K562 (cell line): ENCODE data around the gene ARMC8.

Experiments
- ARHGAP35 ChIP-seq: fragments of 450-650 bp; IDR thresholded peaks from 2 replicates; pipeline ENCODE4 v1.6.1; 2018; ENCODE audit not compliant: partially characterized antibody
- BRCA1 ChIP-seq, 2 experiments: fragments of 450-650 bp in 1 of 2; sonication (generic) in 1 of 2; formaldehyde crosslinking in 1 of 2; IDR thresholded peaks; 2 replicates each; pipeline versions ENCODE4 v1.5.0 to v1.6.1; 2017 to 2020; ENCODE audit warnings: mild to moderate bottlenecking in 1 of 2, missing genetic modification reagents in 1 of 2
- ESRRA ChIP-seq: fragments of 450-650 bp; IDR thresholded peaks from 2 replicates; pipeline ENCODE4 v1.6.1; 2014; ENCODE audit warnings: low read depth, mild to moderate bottlenecking, moderate library complexity, borderline replicate concordance
- MBD2 ChIP-seq: sonication (generic); IDR thresholded peaks from 2 replicates; pipeline ENCODE4 v1.6.1; 2016; ENCODE audit warnings: low read depth, borderline replicate concordance
- PCBP1 ChIP-seq: fragments of 200-400 bp; formaldehyde crosslinking; IDR thresholded peaks from 2 replicates; pipeline ENCODE4 v1.6.1; 2018; ENCODE audit warnings: mild to moderate bottlenecking, low read depth, low read length; ENCODE audit not compliant: poor library complexity, severe bottlenecking
- PHB ChIP-seq: fragments of 250-450 bp; sonication (Bioruptor Pico); IDR thresholded peaks from 2 replicates; pipeline ENCODE4 v1.5.0; 2021
- ZNF184 ChIP-seq: sonication (generic); formaldehyde crosslinking; IDR thresholded peaks from 2 replicates; pipeline ENCODE4 v1.5.0; 2020; ENCODE audit warnings: missing genetic modification reagents
- TF ChIP-seq, protein P1 (sequence below): sonication (generic); formaldehyde crosslinking; IDR thresholded peaks from 2 replicates; pipeline ENCODE4 v1.8.0; 2022; ENCODE audit warnings: mild to moderate bottlenecking, missing genetic modification reagents
- TF ChIP-seq, protein P2 (sequence below): sonication (generic); formaldehyde crosslinking; IDR thresholded peaks from 2 replicates; pipeline ENCODE4 v1.8.1; 2022; ENCODE audit warnings: missing genetic modification reagents
- TF ChIP-seq, protein P3 (sequence below): fragments of 250-450 bp; sonication (Bioruptor Pico); IDR thresholded peaks from 2 replicates; pipeline ENCODE4 v1.6.1; 2021; ENCODE audit warnings: mild to moderate bottlenecking
- TF ChIP-seq, protein P4 (sequence below), 2 experiments: fragments of 450-650 bp in 1 of 2; sonication (generic) in 1 of 2; formaldehyde crosslinking in 1 of 2; IDR thresholded peaks; 2 replicates each; pipeline versions ENCODE4 v1.7.1 to v1.9.0; 2016 to 2022; ENCODE audit warnings: inconsistent platforms in 1 of 2, mild to moderate bottlenecking in 1 of 2, missing genetic modification reagents in 1 of 2
- TF ChIP-seq, protein P5 (sequence below), 2 experiments: IDR thresholded peaks in 1 of 2; conservative IDR thresholded peaks in 1 of 2; 2 replicates each; pipeline ENCODE4 v1.6.1; 2016; ENCODE audit warnings: low read depth in 2 of 2, mild to moderate bottlenecking in 1 of 2, missing compliant biosample characterization in 1 of 2, missing genetic modification characterization in 1 of 2, moderate library complexity in 1 of 2

DNA sequence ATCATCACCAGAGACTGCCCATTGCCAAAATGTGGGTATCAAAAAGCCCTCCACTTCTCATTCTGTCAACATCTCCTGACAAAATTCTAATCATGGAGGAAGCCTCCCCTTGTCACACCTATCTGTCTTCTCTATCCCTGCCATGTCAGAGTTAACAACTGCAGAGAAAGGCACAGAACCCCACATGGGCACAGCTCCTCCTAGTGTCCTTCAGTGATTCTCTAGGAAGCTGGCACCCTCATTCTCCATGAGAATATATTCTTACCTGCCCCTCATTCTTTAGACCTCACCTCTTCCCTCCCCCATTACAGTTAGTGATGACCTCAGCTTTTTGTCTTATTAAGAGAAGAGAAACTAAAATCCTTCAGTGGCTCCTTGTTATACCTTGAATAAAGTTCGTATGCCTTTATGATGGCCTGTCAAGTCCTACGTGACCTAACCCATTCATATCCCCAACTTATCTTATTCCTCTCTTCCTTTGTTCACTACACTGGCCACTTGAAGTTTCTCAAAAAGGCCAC is 97.9 kb downstream of the ARMC8 start:
- TF ChIP-seq MBD2, result no peak
- no peak for TF ChIP-seq ARHGAP35
- no peak for TF ChIP-seq BRCA1 (IDR thresholded peaks at IDR 0.05)
- no peak for TF ChIP-seq BRCA1 (CRISPR knock-in tag; IDR thresholded peaks at IDR 0.05)
- TF ChIP-seq, protein P1, sequence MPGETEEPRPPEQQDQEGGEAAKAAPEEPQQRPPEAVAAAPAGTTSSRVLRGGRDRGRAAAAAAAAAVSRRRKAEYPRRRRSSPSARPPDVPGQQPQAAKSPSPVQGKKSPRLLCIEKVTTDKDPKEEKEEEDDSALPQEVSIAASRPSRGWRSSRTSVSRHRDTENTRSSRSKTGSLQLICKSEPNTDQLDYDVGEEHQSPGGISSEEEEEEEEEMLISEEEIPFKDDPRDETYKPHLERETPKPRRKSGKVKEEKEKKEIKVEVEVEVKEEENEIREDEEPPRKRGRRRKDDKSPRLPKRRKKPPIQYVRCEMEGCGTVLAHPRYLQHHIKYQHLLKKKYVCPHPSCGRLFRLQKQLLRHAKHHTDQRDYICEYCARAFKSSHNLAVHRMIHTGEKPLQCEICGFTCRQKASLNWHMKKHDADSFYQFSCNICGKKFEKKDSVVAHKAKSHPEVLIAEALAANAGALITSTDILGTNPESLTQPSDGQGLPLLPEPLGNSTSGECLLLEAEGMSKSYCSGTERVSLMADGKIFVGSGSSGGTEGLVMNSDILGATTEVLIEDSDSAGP (CRISPR knock-in tag), result no peak
- TF ChIP-seq, protein P2, sequence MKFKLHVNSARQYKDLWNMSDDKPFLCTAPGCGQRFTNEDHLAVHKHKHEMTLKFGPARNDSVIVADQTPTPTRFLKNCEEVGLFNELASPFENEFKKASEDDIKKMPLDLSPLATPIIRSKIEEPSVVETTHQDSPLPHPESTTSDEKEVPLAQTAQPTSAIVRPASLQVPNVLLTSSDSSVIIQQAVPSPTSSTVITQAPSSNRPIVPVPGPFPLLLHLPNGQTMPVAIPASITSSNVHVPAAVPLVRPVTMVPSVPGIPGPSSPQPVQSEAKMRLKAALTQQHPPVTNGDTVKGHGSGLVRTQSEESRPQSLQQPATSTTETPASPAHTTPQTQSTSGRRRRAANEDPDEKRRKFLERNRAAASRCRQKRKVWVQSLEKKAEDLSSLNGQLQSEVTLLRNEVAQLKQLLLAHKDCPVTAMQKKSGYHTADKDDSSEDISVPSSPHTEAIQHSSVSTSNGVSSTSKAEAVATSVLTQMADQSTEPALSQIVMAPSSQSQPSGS (CRISPR knock-in tag), result no peak
- no peak for TF ChIP-seq ESRRA
- TF ChIP-seq, protein P3, sequence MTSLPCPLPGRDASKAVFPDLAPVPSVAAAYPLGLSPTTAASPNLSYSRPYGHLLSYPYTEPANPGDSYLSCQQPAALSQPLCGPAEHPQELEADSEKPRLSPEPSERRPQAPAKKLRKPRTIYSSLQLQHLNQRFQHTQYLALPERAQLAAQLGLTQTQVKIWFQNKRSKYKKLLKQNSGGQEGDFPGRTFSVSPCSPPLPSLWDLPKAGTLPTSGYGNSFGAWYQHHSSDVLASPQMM (CRISPR knock-in tag), result no peak
- TF ChIP-seq PHB, result no peak
- TF ChIP-seq, protein P4, sequence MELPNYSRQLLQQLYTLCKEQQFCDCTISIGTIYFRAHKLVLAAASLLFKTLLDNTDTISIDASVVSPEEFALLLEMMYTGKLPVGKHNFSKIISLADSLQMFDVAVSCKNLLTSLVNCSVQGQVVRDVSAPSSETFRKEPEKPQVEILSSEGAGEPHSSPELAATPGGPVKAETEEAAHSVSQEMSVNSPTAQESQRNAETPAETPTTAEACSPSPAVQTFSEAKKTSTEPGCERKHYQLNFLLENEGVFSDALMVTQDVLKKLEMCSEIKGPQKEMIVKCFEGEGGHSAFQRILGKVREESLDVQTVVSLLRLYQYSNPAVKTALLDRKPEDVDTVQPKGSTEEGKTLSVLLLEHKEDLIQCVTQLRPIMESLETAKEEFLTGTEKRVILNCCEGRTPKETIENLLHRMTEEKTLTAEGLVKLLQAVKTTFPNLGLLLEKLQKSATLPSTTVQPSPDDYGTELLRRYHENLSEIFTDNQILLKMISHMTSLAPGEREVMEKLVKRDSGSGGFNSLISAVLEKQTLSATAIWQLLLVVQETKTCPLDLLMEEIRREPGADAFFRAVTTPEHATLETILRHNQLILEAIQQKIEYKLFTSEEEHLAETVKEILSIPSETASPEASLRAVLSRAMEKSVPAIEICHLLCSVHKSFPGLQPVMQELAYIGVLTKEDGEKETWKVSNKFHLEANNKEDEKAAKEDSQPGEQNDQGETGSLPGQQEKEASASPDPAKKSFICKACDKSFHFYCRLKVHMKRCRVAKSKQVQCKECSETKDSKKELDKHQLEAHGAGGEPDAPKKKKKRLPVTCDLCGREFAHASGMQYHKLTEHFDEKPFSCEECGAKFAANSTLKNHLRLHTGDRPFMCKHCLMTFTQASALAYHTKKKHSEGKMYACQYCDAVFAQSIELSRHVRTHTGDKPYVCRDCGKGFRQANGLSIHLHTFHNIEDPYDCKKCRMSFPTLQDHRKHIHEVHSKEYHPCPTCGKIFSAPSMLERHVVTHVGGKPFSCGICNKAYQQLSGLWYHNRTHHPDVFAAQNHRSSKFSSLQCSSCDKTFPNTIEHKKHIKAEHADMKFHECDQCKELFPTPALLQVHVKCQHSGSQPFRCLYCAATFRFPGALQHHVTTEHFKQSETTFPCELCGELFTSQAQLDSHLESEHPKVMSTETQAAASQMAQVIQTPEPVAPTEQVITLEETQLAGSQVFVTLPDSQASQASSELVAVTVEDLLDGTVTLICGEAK (IDR thresholded peaks at IDR 0.05), result no peak
- TF ChIP-seq, protein P4 (CRISPR knock-in tag; IDR thresholded peaks at IDR 0.05), result no peak
- TF ChIP-seq, protein P5, sequence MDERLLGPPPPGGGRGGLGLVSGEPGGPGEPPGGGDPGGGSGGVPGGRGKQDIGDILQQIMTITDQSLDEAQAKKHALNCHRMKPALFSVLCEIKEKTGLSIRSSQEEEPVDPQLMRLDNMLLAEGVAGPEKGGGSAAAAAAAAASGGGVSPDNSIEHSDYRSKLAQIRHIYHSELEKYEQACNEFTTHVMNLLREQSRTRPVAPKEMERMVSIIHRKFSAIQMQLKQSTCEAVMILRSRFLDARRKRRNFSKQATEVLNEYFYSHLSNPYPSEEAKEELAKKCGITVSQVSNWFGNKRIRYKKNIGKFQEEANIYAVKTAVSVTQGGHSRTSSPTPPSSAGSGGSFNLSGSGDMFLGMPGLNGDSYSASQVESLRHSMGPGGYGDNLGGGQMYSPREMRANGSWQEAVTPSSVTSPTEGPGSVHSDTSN (CRISPR knock-in tag; IDR thresholded peaks at IDR 0.05; ENCODE audit: low read depth), result no peak
- TF ChIP-seq, protein P5 (tag; conservative IDR thresholded peaks at IDR 0.05; ENCODE audit: low read depth), result no peak
- no peak for TF ChIP-seq PCBP1
- no peak for TF ChIP-seq ZNF184
